Keratinocyte (primary cell): Measurements from ENCODE around the gene FTO. TPM values are rescaled to one million over a fixed set of nuclear protein-coding genes. Genes with fewer than 3 reads are reported as not detected.

Source experiments
- DNase-seq: peaks from one replicate; pipeline ENCODE4 v3.0.0-alpha.2; 2011; ENCODE audit warnings: low read depth, missing footprints, low spot score
- FAIRE-seq: peaks from 2 replicates; lab custom pipeline; 2011; peaks lifted over from hg19 to GRCh38; lab: Jason Lieb, UNC
- H2AFZ ChIP-seq: 2 replicates; pipeline ENCODE4 v1.6.0; 2012; ENCODE audit warnings: low read length, control low read depth, inconsistent platforms; ENCODE audit not compliant: control insufficient read depth
- H3K27ac ChIP-seq: 2 replicates; pipeline ENCODE4 v1.5.1; 2011; ENCODE audit warnings: low read length; ENCODE audit not compliant: control insufficient read depth, insufficient read depth
- H3K27me3 ChIP-seq: 3 replicates; pipeline ENCODE4 v1.6.0; 2011; ENCODE audit warnings: low read length; ENCODE audit not compliant: control insufficient read depth, insufficient read depth; ENCODE audit errors: extremely low read depth
- H3K36me3 ChIP-seq, 2 experiments: 2 replicates in 1 of 2; 3 replicates in 1 of 2; pipeline ENCODE4 v1.5.1; 2011; ENCODE audit warnings: low read length in 2 of 2, mild to moderate bottlenecking in 1 of 2; ENCODE audit not compliant: control insufficient read depth in 2 of 2, insufficient read depth in 2 of 2; ENCODE audit errors: extremely low read depth in 1 of 2
- H3K4me1 ChIP-seq: 3 replicates; pipeline ENCODE4 v1.5.1; 2011; ENCODE audit warnings: low read length; ENCODE audit not compliant: control insufficient read depth, insufficient read depth; ENCODE audit errors: extremely low read depth
- H3K4me2 ChIP-seq: 3 replicates; pipeline ENCODE4 v1.6.0; 2011; ENCODE audit warnings: low read depth, low read length; ENCODE audit not compliant: control insufficient read depth, insufficient read depth; ENCODE audit errors: extremely low read depth
- H3K4me3 ChIP-seq, 3 experiments: fragments of 200-600 bp in 1 of 3; sonication (generic) in 1 of 3; 2 replicates in 2 of 3; 3 replicates in 1 of 3; pipeline ENCODE4 v1.5.1; 2011 to 2016; ENCODE audit warnings: low read length in 3 of 3, mild to moderate bottlenecking in 3 of 3, control low read depth in 2 of 3, inconsistent platforms in 1 of 3, low read depth in 1 of 3, mixed read lengths in 1 of 3, mixed run types in 1 of 3, moderate library complexity in 1 of 3; ENCODE audit not compliant: control insufficient read depth in 2 of 3, insufficient read depth in 2 of 3; ENCODE audit errors: extremely low read depth in 1 of 3
- H3K79me2 ChIP-seq: 2 replicates; pipeline ENCODE4 v1.6.0; 2012; ENCODE audit warnings: low read length; ENCODE audit not compliant: control insufficient read depth, insufficient read depth
- H3K9ac ChIP-seq: 3 replicates; pipeline ENCODE4 v1.6.0; 2011; ENCODE audit warnings: low read length; ENCODE audit not compliant: control insufficient read depth, insufficient read depth; ENCODE audit errors: extremely low read depth
- H3K9me1 ChIP-seq: 3 replicates; pipeline ENCODE4 v1.6.0; 2011; ENCODE audit warnings: low read length; ENCODE audit not compliant: control insufficient read depth, insufficient read depth; ENCODE audit errors: extremely low read depth
- H3K9me3 ChIP-seq: 2 replicates; pipeline ENCODE4 v1.5.1; 2012; ENCODE audit warnings: low read depth, low read length; ENCODE audit not compliant: control insufficient read depth
- H4K20me1 ChIP-seq: 3 replicates; pipeline ENCODE4 v1.6.0; 2011; ENCODE audit warnings: low read length; ENCODE audit not compliant: control insufficient read depth, insufficient read depth; ENCODE audit errors: extremely low read depth
- EZH2 ChIP-seq: IDR thresholded peaks from one replicate; pipeline ENCODE4 v1.6.1; 2012; ENCODE audit warnings: inconsistent platforms, mild to moderate bottlenecking, low read length, moderate library complexity
- dilution Hi-C: fragments of 300-500 bp; cut with MboI; formaldehyde crosslinking; loops from one replicate; pipeline ENCODE4 v1.7.0; 2020; ENCODE audit warnings: low sequenced_read_pairs; ENCODE audit not compliant: extremely low pct_ligation_motif_present
- polyA plus RNA-seq, 5 experiments: library from polyadenylated mRNA; depleted of rRNA in 3 of 5; stranded (reverse) in 3 of 5; stranded (forward) in 1 of 5; unstranded in 1 of 5; fragments of >200 nt; gene quantifications; 1 replicate in 1 of 5; 2 replicates in 3 of 5; 3 replicates in 1 of 5; pipeline versions ENCODE4 v1.2.1 to v1.2.3, GENCODE V29; 2011 to 2012; ENCODE audit warnings: missing spikeins in 2 of 5, low read depth in 1 of 5, low replicate concordance in 1 of 5
- TF ChIP-seq, protein P1 (sequence below), 3 experiments: IDR thresholded peaks in 1 of 3; conservative IDR thresholded peaks in 1 of 3; optimal IDR thresholded peaks in 1 of 3; 2 replicates in 2 of 3; 3 replicates in 1 of 3; pipeline versions ENCODE3 to v1.5.1; 2011; ENCODE audit warnings: low read length in 3 of 3, mild to moderate bottlenecking in 3 of 3, moderate library complexity in 2 of 3, control low read depth in 1 of 3, inconsistent platforms in 1 of 3; ENCODE audit not compliant: insufficient read depth in 2 of 3; ENCODE audit errors: extremely low read depth in 1 of 3

FTO gene
- polyA plus RNA-seq, 1 donor (not counting 4 experiments of a cell fraction or from before 2014, with no cell fraction given), result 56.4 TPM

DNA sequence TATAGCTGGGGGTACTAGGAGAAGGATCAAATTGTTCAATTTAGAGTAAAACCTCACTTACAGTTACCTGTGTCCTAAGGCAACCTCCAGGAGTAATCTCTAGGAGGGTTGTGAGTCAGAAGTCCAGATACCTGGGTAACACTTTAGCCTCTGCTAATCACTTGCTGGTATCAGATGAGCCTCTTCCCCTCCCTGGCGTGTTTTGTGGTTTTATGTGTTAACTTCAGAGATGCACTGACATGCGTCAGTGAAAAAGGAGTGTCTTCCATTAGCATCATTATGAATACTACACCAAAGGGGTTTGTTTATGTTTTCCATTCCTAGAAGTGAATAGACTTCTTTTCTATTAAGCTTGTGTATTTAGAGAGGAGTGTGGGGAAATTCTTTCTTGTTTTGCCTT, 208.2 kb downstream of the FTO start:
- peak overlapping the region; percentile 78 for H3K27ac ChIP-seq
- no peaks in the 10 kb centered on the region for H3K79me2 ChIP-seq
- TF ChIP-seq, protein P1, sequence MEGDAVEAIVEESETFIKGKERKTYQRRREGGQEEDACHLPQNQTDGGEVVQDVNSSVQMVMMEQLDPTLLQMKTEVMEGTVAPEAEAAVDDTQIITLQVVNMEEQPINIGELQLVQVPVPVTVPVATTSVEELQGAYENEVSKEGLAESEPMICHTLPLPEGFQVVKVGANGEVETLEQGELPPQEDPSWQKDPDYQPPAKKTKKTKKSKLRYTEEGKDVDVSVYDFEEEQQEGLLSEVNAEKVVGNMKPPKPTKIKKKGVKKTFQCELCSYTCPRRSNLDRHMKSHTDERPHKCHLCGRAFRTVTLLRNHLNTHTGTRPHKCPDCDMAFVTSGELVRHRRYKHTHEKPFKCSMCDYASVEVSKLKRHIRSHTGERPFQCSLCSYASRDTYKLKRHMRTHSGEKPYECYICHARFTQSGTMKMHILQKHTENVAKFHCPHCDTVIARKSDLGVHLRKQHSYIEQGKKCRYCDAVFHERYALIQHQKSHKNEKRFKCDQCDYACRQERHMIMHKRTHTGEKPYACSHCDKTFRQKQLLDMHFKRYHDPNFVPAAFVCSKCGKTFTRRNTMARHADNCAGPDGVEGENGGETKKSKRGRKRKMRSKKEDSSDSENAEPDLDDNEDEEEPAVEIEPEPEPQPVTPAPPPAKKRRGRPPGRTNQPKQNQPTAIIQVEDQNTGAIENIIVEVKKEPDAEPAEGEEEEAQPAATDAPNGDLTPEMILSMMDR (optimal IDR thresholded peaks at IDR 0.05 in 1 of 3, IDR thresholded peaks at IDR 0.05 in 1 of 3, conservative IDR thresholded peaks at IDR 0.05 in 1 of 3; ENCODE audit: extremely low read depth in 1 of 3, insufficient read depth in 2 of 3, low read length in 3 of 3), result no peak
- no peak for TF ChIP-seq EZH2
- no peaks in the 10 kb centered on the region for H3K36me3 ChIP-seq
- H4K20me1 ChIP-seq, result no peaks in the 10 kb centered on the region
- peak; percentile 57 for DNase-seq
- no peak overlapping the region for H3K4me2 ChIP-seq
- no peaks in the 10 kb centered on the region for H3K27me3 ChIP-seq
- no peaks in the 10 kb centered on the region for H3K9me3 ChIP-seq
- no peak overlapping the region for H3K9ac ChIP-seq
- H3K9me1 ChIP-seq, result no peaks in the 10 kb centered on the region
- peaks cover 17% of the 10 kb centered on the region for H3K4me1 ChIP-seq
- H3K4me3 ChIP-seq, result no peak overlapping the region
- dilution Hi-C loops, result loop anchor here (5.0 kb wide), 1 partner anchor 35 kb away; no protein-coding TSS in a partner anchor
- FAIRE-seq, result peak; percentile 93
- no peak overlapping the region for H2AFZ ChIP-seq

DNA sequence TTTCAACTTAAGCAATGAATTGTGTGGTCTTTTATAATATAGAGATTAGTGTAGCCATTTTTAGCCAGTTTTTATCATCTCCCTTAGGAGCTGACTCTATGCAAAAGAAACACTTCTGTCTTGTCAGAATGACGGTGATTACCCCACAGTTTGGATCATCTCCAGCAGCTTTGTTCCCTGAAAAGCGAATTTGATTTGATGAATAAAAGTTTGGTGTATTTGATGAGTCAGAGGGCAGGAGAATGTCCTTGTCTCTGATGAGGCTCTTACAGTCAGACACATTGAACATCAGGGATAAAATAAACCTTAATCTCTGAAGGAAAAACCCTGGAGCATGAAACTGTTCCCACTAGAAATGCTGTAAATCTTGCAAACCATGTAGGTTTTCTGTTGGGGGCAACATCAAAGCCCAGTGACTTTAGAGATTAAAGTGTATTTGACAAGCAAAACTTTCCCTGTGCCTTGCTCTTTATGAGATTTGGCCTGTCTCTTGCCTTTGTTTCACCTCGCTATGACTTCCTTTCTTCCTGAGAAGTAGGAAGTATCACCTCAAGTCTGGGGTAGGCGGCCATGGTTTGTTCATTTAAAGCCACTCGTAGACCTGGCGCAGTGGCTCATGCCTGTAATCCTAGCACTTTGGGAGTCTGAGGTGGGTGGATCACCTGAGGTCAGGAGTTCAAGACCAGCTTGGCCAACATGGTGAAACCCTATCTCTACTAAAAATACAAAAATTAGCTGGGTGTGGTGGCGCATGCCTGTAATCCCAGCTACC, 209.3 kb downstream of the FTO start:
- Histone ChIP-seq H3K9me3 (no peaks in the 10 kb centered on the region), H3K9ac (no peak overlapping the region), H2AFZ (no peak overlapping the region), H3K4me3 (no peak overlapping the region), H3K4me2 (no peak overlapping the region), H3K4me1 (peaks cover 17% of the 10 kb centered on the region), H3K9me1 (no peaks in the 10 kb centered on the region), H4K20me1 (no peaks in the 10 kb centered on the region), H3K36me3 (no peaks in the 10 kb centered on the region), H3K27me3 (no peaks in the 10 kb centered on the region), H3K27ac (peak overlapping the region; percentile 78), H3K79me2 (no peaks in the 10 kb centered on the region)
- DNase-seq, result no peak
- FAIRE-seq, result peak; percentile 20
- dilution Hi-C loops, result loop anchor here (5.0 kb wide), 1 partner anchor 34 kb away; no protein-coding TSS in a partner anchor
- no peak for TF ChIP-seq EZH2
